ENCODE data around the gene IL1R2. TPM values are rescaled to one million over a fixed set of nuclear protein-coding genes. Genes with fewer than 3 reads are reported as not detected.
A peak's percentile ranks its signal among the peaks of the same experiment; 100 is the strongest.

The IL1R2 gene
- total and polyA plus RNA-seq, 7 experiments from 2014 or later, result 0.40 to 2.7 (median 1.3) TPM; not detected in 4

GRCh38 chr2:102028470-102028869 lies 36.7 kb downstream of the IL1R2 start:
- Mint-ChIP-seq H3K27me3 (no peaks in the 10 kb centered on the region), H3K4me3 (no peak overlapping the region)

GRCh38 chr2:102029405-102029804 lies 37.6 kb downstream of the IL1R2 start:
- Mint-ChIP-seq H3K27me3 (no peaks in the 10 kb centered on the region), H3K4me1 (peaks cover 18 to 28% (median 24%) of the 10 kb centered on the region in 7 donors), H3K9me3 (peaks cover 0 to 3% (median 0%) of the 10 kb centered on the region in 11 donors), H3K27ac (peak overlapping the region in 1 of 9 donors; percentile 64), H3K36me3 (peaks cover 0 to 4% (median 0%) of the 10 kb centered on the region in 5 donors), H3K4me3 (no peak overlapping the region)
- POLR2A ChIA-PET, result no interaction called here
- CTCF ChIA-PET, result no interaction called here
- ATAC-seq, result no peak
- peaks cover 4 to 17% of the 10 kb centered on the region in 2 donors for H3K4me1 ChIP-seq (ENCODE audit: control insufficient read depth in 2 of 2, insufficient read depth in 2 of 2, low read length in 2 of 2)
- intact Hi-C loops (cut with micrococcal nuclease), result no loop called here
- H3K4me3 ChIP-seq (ENCODE audit: low read length), result no peak overlapping the region
- no peaks in the 10 kb centered on the region for H3K27me3 ChIP-seq (ENCODE audit: control insufficient read depth in 2 of 2, insufficient read depth in 2 of 2, low read length in 2 of 2)
- H3K9me3 ChIP-seq (ENCODE audit: control insufficient read depth in 2 of 3, low read length in 3 of 3), result no peaks in the 10 kb centered on the region
- H3K27ac ChIP-seq (ENCODE audit: low read depth, low read length), result no peak overlapping the region
- no peak for DNase-seq
- H3K36me3 ChIP-seq (ENCODE audit: control insufficient read depth in 2 of 3, insufficient read depth in 3 of 3, low read length in 3 of 3), result no peaks in the 10 kb centered on the region

More at GRCh38 chr2:102028470-102028869, 36.7 kb downstream of the IL1R2 start:
- Mint-ChIP-seq H3K9me3 (peaks cover 0 to 2% (median 0%) of the 10 kb centered on the region in 11 donors), H3K36me3 (peaks cover 0 to 4% (median 0%) of the 10 kb centered on the region in 5 donors), H3K27ac (no peak overlapping the region), H3K4me1 (peaks cover 11 to 19% (median 15%) of the 10 kb centered on the region in 7 donors)
- CTCF ChIA-PET, result interaction anchor here (0.6 to 9.5 kb wide), 3 partner anchors 213 to 414 kb away, joined by 3 to 141 read pairs (median 4); no protein-coding TSS in a partner anchor
- DNase-seq (no peak), ATAC-seq (no peak)
- intact Hi-C loops (cut with micrococcal nuclease), result no loop called here
- Histone ChIP-seq H3K9me3 (ENCODE audit: control insufficient read depth in 2 of 3, low read length in 3 of 3) (no peaks in the 10 kb centered on the region), H3K36me3 (ENCODE audit: control insufficient read depth in 2 of 3, insufficient read depth in 3 of 3, low read length in 3 of 3) (no peaks in the 10 kb centered on the region), H3K27ac (ENCODE audit: low read depth, low read length) (no peak overlapping the region), H3K4me3 (ENCODE audit: low read length) (no peak overlapping the region), H3K27me3 (ENCODE audit: control insufficient read depth in 2 of 2, insufficient read depth in 2 of 2, low read length in 2 of 2) (no peaks in the 10 kb centered on the region), H3K4me1 (ENCODE audit: control insufficient read depth in 2 of 2, insufficient read depth in 2 of 2, low read length in 2 of 2) (peaks cover 0 to 8% of the 10 kb centered on the region in 2 donors)
- POLR2A ChIA-PET, result no interaction called here

- CTCF ChIA-PET, result no interaction called here
- no peak for ATAC-seq
These were observed 38.2 kb downstream of the IL1R2 start for GRCh38 chr2:102029952-102030351.

GRCh38 chr2:102030502-102030854 lies 38.7 kb downstream of the IL1R2 start:
- Mint-ChIP-seq H3K36me3 (peaks cover 0 to 9% (median 0%) of the 10 kb centered on the region in 5 donors), H3K27me3 (no peaks in the 10 kb centered on the region)
- POLR2A ChIA-PET, result no interaction called here

More at GRCh38 chr2:102029952-102030351, 38.2 kb downstream of the IL1R2 start:
- Histone ChIP-seq H3K9me3 (ENCODE audit: control insufficient read depth in 2 of 3, low read length in 3 of 3) (no peaks in the 10 kb centered on the region), H3K4me1 (ENCODE audit: control insufficient read depth in 2 of 2, insufficient read depth in 2 of 2, low read length in 2 of 2) (peaks cover 4 to 23% of the 10 kb centered on the region in 2 donors), H3K36me3 (ENCODE audit: control insufficient read depth in 2 of 3, insufficient read depth in 3 of 3, low read length in 3 of 3) (no peaks in the 10 kb centered on the region), H3K27ac (ENCODE audit: low read depth, low read length) (no peak overlapping the region), H3K4me3 (ENCODE audit: low read length) (no peak overlapping the region), H3K27me3 (ENCODE audit: control insufficient read depth in 2 of 2, insufficient read depth in 2 of 2, low read length in 2 of 2) (no peaks in the 10 kb centered on the region)
- POLR2A ChIA-PET, result no interaction called here
- DNase-seq, result no peak
- Mint-ChIP-seq H3K36me3 (peaks cover 0 to 9% (median 0%) of the 10 kb centered on the region in 5 donors), H3K4me3 (no peak overlapping the region), H3K27me3 (no peaks in the 10 kb centered on the region), H3K27ac (peak overlapping the region in 1 of 9 donors; percentile 64), H3K9me3 (peaks cover 0 to 7% (median 0%) of the 10 kb centered on the region in 11 donors), H3K4me1 (peaks cover 23 to 34% (median 30%) of the 10 kb centered on the region in 7 donors)
- intact Hi-C loops (cut with micrococcal nuclease), result loop anchor here in 1 of 2 donors (5.0 kb wide), 1 partner anchor 52 kb away; no protein-coding TSS in a partner anchor

GRCh38 chr2:102030855-102031527 lies 39.2 kb downstream of the IL1R2 start:
- intact Hi-C loops (cut with micrococcal nuclease), result loop anchor here in 1 of 2 donors (5.0 kb wide), 1 partner anchor 51 kb away; no protein-coding TSS in a partner anchor
- H3K9me3 Mint-ChIP-seq, result peaks cover 0 to 10% (median 0%) of the 10 kb centered on the region in 11 donors
- H3K4me1 Mint-ChIP-seq, result peaks cover 25 to 40% (median 34%) of the 10 kb centered on the region in 7 donors
- Histone ChIP-seq H3K9me3 (ENCODE audit: control insufficient read depth in 2 of 3, low read length in 3 of 3) (no peaks in the 10 kb centered on the region), H3K27ac (ENCODE audit: low read depth, low read length) (no peak overlapping the region), H3K4me3 (ENCODE audit: low read length) (no peak overlapping the region), H3K36me3 (ENCODE audit: control insufficient read depth in 2 of 3, insufficient read depth in 3 of 3, low read length in 3 of 3) (no peaks in the 10 kb centered on the region), H3K27me3 (ENCODE audit: control insufficient read depth in 2 of 2, insufficient read depth in 2 of 2, low read length in 2 of 2) (no peaks in the 10 kb centered on the region), H3K4me1 (ENCODE audit: control insufficient read depth in 2 of 2, insufficient read depth in 2 of 2, low read length in 2 of 2) (peaks cover 4 to 24% of the 10 kb centered on the region in 2 donors)
- peaks cover 0 to 9% (median 0%) of the 10 kb centered on the region in 5 donors for H3K36me3 Mint-ChIP-seq
- DNase-seq (no peak), ATAC-seq (no peak)
- no peak overlapping the region for H3K27ac Mint-ChIP-seq
- ChIA-PET CTCF (no interaction called here), POLR2A (no interaction called here)
- no peaks in the 10 kb centered on the region for H3K27me3 Mint-ChIP-seq
- H3K4me3 Mint-ChIP-seq, result no peak overlapping the region

More at GRCh38 chr2:102030502-102030854, 38.7 kb downstream of the IL1R2 start:
- intact Hi-C loops (cut with micrococcal nuclease), result loop anchor here in 1 of 2 donors (5.0 kb wide), 1 partner anchor 52 kb away; no protein-coding TSS in a partner anchor
- ATAC-seq, result no peak
- Histone ChIP-seq H3K4me3 (ENCODE audit: low read length) (no peak overlapping the region), H3K4me1 (ENCODE audit: control insufficient read depth in 2 of 2, insufficient read depth in 2 of 2, low read length in 2 of 2) (peaks cover 4 to 24% of the 10 kb centered on the region in 2 donors), H3K27ac (ENCODE audit: low read depth, low read length) (no peak overlapping the region), H3K36me3 (ENCODE audit: control insufficient read depth in 2 of 3, insufficient read depth in 3 of 3, low read length in 3 of 3) (no peaks in the 10 kb centered on the region), H3K27me3 (ENCODE audit: control insufficient read depth in 2 of 2, insufficient read depth in 2 of 2, low read length in 2 of 2) (no peaks in the 10 kb centered on the region), H3K9me3 (ENCODE audit: control insufficient read depth in 2 of 3, low read length in 3 of 3) (no peaks in the 10 kb centered on the region)
- DNase-seq, result no peak
- H3K4me1 Mint-ChIP-seq, result peaks cover 23 to 39% (median 34%) of the 10 kb centered on the region in 7 donors
- CTCF ChIA-PET, result no interaction called here
- H3K9me3 Mint-ChIP-seq, result peaks cover 0 to 10% (median 0%) of the 10 kb centered on the region in 11 donors
- no peak overlapping the region for H3K27ac Mint-ChIP-seq
- H3K4me3 Mint-ChIP-seq, result no peak overlapping the region

- Histone ChIP-seq H3K9me3 (ENCODE audit: control insufficient read depth in 2 of 3, low read length in 3 of 3) (no peaks in the 10 kb centered on the region), H3K4me1 (ENCODE audit: control insufficient read depth in 2 of 2, insufficient read depth in 2 of 2, low read length in 2 of 2) (peaks cover 4 to 24% of the 10 kb centered on the region in 2 donors), H3K36me3 (ENCODE audit: control insufficient read depth in 2 of 3, insufficient read depth in 3 of 3, low read length in 3 of 3) (no peaks in the 10 kb centered on the region), H3K27ac (ENCODE audit: low read depth, low read length) (no peak overlapping the region), H3K4me3 (ENCODE audit: low read length) (no peak overlapping the region), H3K27me3 (ENCODE audit: control insufficient read depth in 2 of 2, insufficient read depth in 2 of 2, low read length in 2 of 2) (no peaks in the 10 kb centered on the region)
- intact Hi-C loops (cut with micrococcal nuclease), result loop anchor here in 1 of 2 donors (5.0 kb wide), 1 partner anchor 50 kb away; no protein-coding TSS in a partner anchor
- DNase-seq (no peak), ATAC-seq (no peak)
- ChIA-PET CTCF (interaction anchor here (0.7 to 4.0 kb wide), 3 partner anchors 12 to 208 kb away, joined by 3 to 14 read pairs (median 7); no protein-coding TSS in a partner anchor), POLR2A (no interaction called here)
- peak overlapping the region in 7 of 10 donors; percentile 7 to 75 (median 63) for H3K4me3 Mint-ChIP-seq
- peaks cover 25 to 40% (median 34%) of the 10 kb centered on the region in 7 donors for H3K4me1 Mint-ChIP-seq
- peak overlapping the region in 1 of 9 donors; percentile 2 for H3K27ac Mint-ChIP-seq
- peaks cover 0 to 9% (median 0%) of the 10 kb centered on the region in 5 donors for H3K36me3 Mint-ChIP-seq
- no peaks in the 10 kb centered on the region for H3K27me3 Mint-ChIP-seq
- H3K9me3 Mint-ChIP-seq, result peaks cover 0 to 11% (median 0%) of the 10 kb centered on the region in 11 donors
These were observed 40.7 kb downstream of the IL1R2 start for GRCh38 chr2:102032368-102033030.
